HepG2 (cell line): ENCODE measurements around the gene CALML5. TPM values are rescaled to one million over a fixed set of nuclear protein-coding genes. Genes with fewer than 3 reads are reported as not detected.

ENCODE experiments used
- ATAC-seq: fragments of 200-7000 bp; cut with Tn5 transposase; 3 replicates; pipeline ENCODE4 v1.9.1; 2020; ENCODE audit warnings: mild to moderate bottlenecking, moderate library complexity
- BruUV-seq: library from RNA; stranded (reverse); fragments of 400-500 nt; replicated peaks from 2 replicates; lab custom pipeline; 2021; lab: Mats Ljungman, UMichigan
- CTCF ChIA-PET: fragments of 300-600 bp; formaldehyde crosslinking; extraction: SDS; loops from one replicate; lab custom pipeline; 2021; ENCODE audit warnings: low total read pairs, inconsistent platforms, low intra/inter-chr PET ratio; lab: Yijun Ruan, JAX
- POLR2A ChIA-PET: fragments of 350-600 bp; sonication (Branson Sonifier 250); formaldehyde crosslinking; loops from one replicate; lab custom pipeline; 2020; ENCODE audit warnings: antibody characterized with exemption, inconsistent platforms; lab: Yijun Ruan, JAX
- DNase-seq: peaks from one replicate; pipeline ENCODE4 v3.0.0-alpha.2; 2015; ENCODE audit warnings: low spot score
- FAIRE-seq: peaks from 3 replicates; lab custom pipeline; 2011; peaks lifted over from hg19 to GRCh38; lab: Jason Lieb, UNC
- H2AFZ ChIP-seq: one replicate; pipeline ENCODE4 v1.6.1; 2011; ENCODE audit warnings: low read length, inconsistent platforms
- H3K27ac ChIP-seq: fragments of 300-600 bp; 3 replicates; pipeline ENCODE4 v1.8.0; 2011; ENCODE audit warnings: mixed run types, mild to moderate bottlenecking, mixed read lengths, low read length, inconsistent platforms; ENCODE audit not compliant: insufficient read depth; ENCODE audit errors: extremely low read length
- H3K27me3 ChIP-seq, 2 experiments: fragments of 200-600 bp in 1 of 2; 2 replicates in 1 of 2; 3 replicates in 1 of 2; pipeline versions ENCODE4 v1.6.0 to v1.8.0; 2011; ENCODE audit warnings: low read length in 2 of 2, mild to moderate bottlenecking in 2 of 2, moderate library complexity in 2 of 2, inconsistent platforms in 1 of 2; ENCODE audit not compliant: insufficient read depth in 2 of 2, control insufficient read depth in 1 of 2
- H3K36me3 ChIP-seq, 2 experiments: fragments of 200-600 bp in 1 of 2; replicated peaks in 1 of 2; 2 replicates in 1 of 2; 3 replicates in 1 of 2; pipeline versions ENCODE4 v1.5.1 to v1.8.0; 2011; ENCODE audit warnings: low read length in 2 of 2, inconsistent platforms in 1 of 2; ENCODE audit not compliant: insufficient read depth in 2 of 2, control insufficient read depth in 1 of 2
- H3K4me1 ChIP-seq: 2 replicates; pipeline ENCODE4 v1.5.1; 2012; ENCODE audit warnings: low read length, inconsistent platforms; ENCODE audit not compliant: insufficient read depth
- H3K4me2 ChIP-seq: 2 replicates; pipeline ENCODE4 v1.6.0; 2011; ENCODE audit warnings: low read depth, low read length, inconsistent platforms
- H3K4me3 ChIP-seq, 3 experiments: fragments of 200-600 bp in 1 of 3; sonication (generic), shearing (Covaris generic) in 1 of 3; replicated peaks in 1 of 3; 2 replicates each; pipeline ENCODE4 v1.5.1; 2011 to 2016; ENCODE audit warnings: low read length in 3 of 3, inconsistent platforms in 2 of 3, low read depth in 2 of 3, mild to moderate bottlenecking in 2 of 3, control low read depth in 1 of 3, mixed read lengths in 1 of 3; ENCODE audit not compliant: insufficient read depth in 1 of 3
- H3K79me2 ChIP-seq: one replicate; pipeline ENCODE4 v1.6.1; 2011; ENCODE audit warnings: low read length, inconsistent platforms; ENCODE audit not compliant: insufficient read depth
- H3K9ac ChIP-seq: 2 replicates; pipeline ENCODE4 v1.6.0; 2011; ENCODE audit warnings: mild to moderate bottlenecking, low read depth, low read length, inconsistent platforms; ENCODE audit not compliant: insufficient read depth
- H3K9me3 ChIP-seq: 2 replicates; pipeline ENCODE4 v1.5.1; 2012; ENCODE audit warnings: mild to moderate bottlenecking, low read length
- H4K20me1 ChIP-seq: 2 replicates; pipeline ENCODE4 v1.6.0; 2011; ENCODE audit warnings: inconsistent platforms, mild to moderate bottlenecking, low read length, moderate library complexity; ENCODE audit not compliant: insufficient read depth
- MTF2 ChIP-seq: sonication (generic); formaldehyde crosslinking; IDR thresholded peaks from 2 replicates; pipeline ENCODE4 v1.5.0; 2020; ENCODE audit warnings: missing genetic modification reagents, borderline replicate concordance
- NFKB2 ChIP-seq: sonication (generic); formaldehyde crosslinking; IDR thresholded peaks from 2 replicates; pipeline ENCODE4 v1.4.0; 2020; ENCODE audit warnings: missing genetic modification reagents, borderline replicate concordance
- PPARG ChIP-seq: conservative IDR thresholded peaks from 2 replicates; pipeline ENCODE4 v1.6.1; 2016; ENCODE audit warnings: missing biosample characterization, missing genetic modification reagents
- SP5 ChIP-seq: IDR thresholded peaks from 2 replicates; pipeline ENCODE4 v1.6.1; 2016; ENCODE audit warnings: low read depth, borderline replicate concordance
- ZNF253 ChIP-seq: sonication (generic); formaldehyde crosslinking; IDR thresholded peaks from 2 replicates; pipeline ENCODE4 v1.8.0; 2022; ENCODE audit warnings: mild to moderate bottlenecking, missing genetic modification reagents, borderline replicate concordance
- ZNF3 ChIP-seq: IDR thresholded peaks from 2 replicates; pipeline ENCODE4 v1.7.0; 2017; ENCODE audit warnings: inconsistent platforms
- ZNF431 ChIP-seq: sonication (generic); formaldehyde crosslinking; IDR thresholded peaks from 2 replicates; pipeline ENCODE4 v1.9.0; 2022; ENCODE audit warnings: missing genetic modification reagents, low read depth, mild to moderate bottlenecking, borderline replicate concordance
- ZZZ3 ChIP-seq: sonication (generic); formaldehyde crosslinking; IDR thresholded peaks from 2 replicates; pipeline ENCODE4 v1.4.0; 2020; ENCODE audit warnings: missing genetic modification reagents, mild to moderate bottlenecking, borderline replicate concordance
- WGBS: methylation state at CpG from one replicate; pipeline ENCODE4 v1.1.6; 2017; ENCODE audit warnings: low lambda C conversion rate; 5-methylcytosine and 5-hydroxymethylcytosine counted together
- in situ Hi-C: cut with HindIII; loops from 2 replicates; pipeline ENCODE4 v1.10.0; 2017; ENCODE audit warnings: low pct_unique_long_range_greater_than_20kb; ENCODE audit not compliant: extremely low pct_ligation_motif_present
- intact Hi-C: fragments of 100-400 bp; cut with micrococcal nuclease; formaldehyde crosslinking; loops from one replicate; pipeline ENCODE4 v1.10.0; 2022; ENCODE audit not compliant: unreplicated experiment
- polyA plus RNA-seq, 8 experiments: library from polyadenylated mRNA; depleted of rRNA in 3 of 8; stranded (reverse) in 7 of 8; unstranded in 1 of 8; fragments of >200 nt; fragmentation: Illumina TruSeq in 4 of 8; extraction: Trizol in 4 of 8; gene quantifications; 2 replicates each; pipeline versions ENCODE4 v1.2.1 to v1.2.3, GENCODE V29; 2011 to 2016; ENCODE audit warnings: low read depth in 4 of 8, missing spikeins in 1 of 8, mixed read lengths in 1 of 8; ENCODE audit not compliant: insufficient read depth in 1 of 8
- total RNA-seq, 5 experiments: library from RNA; depleted of rRNA; stranded (reverse); fragments of >200 nt; fragmentation: Illumina TruSeq; extraction: Trizol; gene quantifications; 2 replicates each; pipeline ENCODE4 v1.2.3, GENCODE V29; 2016; ENCODE audit warnings: low read depth in 1 of 5
- TF ChIP-seq, protein P1 (sequence below), 2 experiments: fragments of 450-650 bp in 1 of 2; sonication (generic) in 1 of 2; formaldehyde crosslinking; IDR thresholded peaks; 2 replicates each; pipeline versions ENCODE4 v1.5.0 to v1.8.0; 2020 to 2022; ENCODE audit warnings: mild to moderate bottlenecking in 1 of 2, missing genetic modification reagents in 1 of 2
- TF ChIP-seq, protein P2 (sequence below): sonication (generic); formaldehyde crosslinking; IDR thresholded peaks from 2 replicates; pipeline ENCODE4 v1.9.0; 2022; ENCODE audit warnings: low read depth, missing genetic modification reagents
- TF ChIP-seq, protein P3 (sequence below): sonication (generic); formaldehyde crosslinking; IDR thresholded peaks from 2 replicates; pipeline ENCODE4 v1.8.0; 2022; ENCODE audit warnings: mild to moderate bottlenecking, missing genetic modification reagents; ENCODE audit not compliant: insufficient replicate concordance

CALML5 gene
- total and polyA plus RNA-seq, 2 of the 13 experiments (the other 11 are each of a cell fraction or from before 2014, with no cell fraction given): not detected

DNA sequence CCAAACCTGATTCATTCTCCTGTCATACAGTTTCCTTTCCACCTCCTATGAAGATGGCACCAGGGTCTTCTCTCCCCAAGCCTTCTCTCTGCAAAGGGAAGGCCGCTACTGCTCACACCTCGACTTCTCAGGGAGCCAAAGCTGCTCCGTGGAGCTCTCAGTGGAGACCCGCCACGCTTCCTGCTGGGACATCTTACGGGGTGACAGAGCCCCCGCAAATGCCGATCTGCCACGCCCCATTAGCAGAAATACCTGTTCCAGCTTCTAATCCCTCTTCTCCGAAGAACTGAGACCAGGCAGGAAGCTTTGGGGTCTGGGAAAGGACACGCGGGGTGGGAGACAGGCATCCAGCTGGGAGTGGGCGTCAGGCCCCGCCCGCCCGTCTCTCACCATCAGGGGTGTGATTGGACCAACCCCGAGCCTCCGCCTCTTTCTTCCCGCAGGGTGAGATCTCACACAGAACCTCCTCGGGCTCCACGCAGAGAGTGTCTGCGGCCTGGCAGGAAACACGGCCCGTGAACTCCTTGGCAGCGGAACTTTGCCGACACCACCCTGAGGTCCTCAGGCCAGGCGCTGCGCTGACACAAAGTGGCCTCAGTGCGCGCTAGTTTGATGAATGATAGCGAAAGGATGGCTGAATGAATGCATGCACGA, 12.0 kb upstream of the CALML5 start (continued):
- TF ChIP-seq, protein P1, sequence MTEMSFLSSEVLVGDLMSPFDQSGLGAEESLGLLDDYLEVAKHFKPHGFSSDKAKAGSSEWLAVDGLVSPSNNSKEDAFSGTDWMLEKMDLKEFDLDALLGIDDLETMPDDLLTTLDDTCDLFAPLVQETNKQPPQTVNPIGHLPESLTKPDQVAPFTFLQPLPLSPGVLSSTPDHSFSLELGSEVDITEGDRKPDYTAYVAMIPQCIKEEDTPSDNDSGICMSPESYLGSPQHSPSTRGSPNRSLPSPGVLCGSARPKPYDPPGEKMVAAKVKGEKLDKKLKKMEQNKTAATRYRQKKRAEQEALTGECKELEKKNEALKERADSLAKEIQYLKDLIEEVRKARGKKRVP (CRISPR knock-in tag; IDR thresholded peaks at IDR 0.05): no peak
- no peak for TF ChIP-seq ZNF431 (CRISPR knock-in tag)
- TF ChIP-seq ZZZ3 (CRISPR knock-in tag): no peak
- no peak for TF ChIP-seq SP5 (CRISPR knock-in tag)

DNA sequence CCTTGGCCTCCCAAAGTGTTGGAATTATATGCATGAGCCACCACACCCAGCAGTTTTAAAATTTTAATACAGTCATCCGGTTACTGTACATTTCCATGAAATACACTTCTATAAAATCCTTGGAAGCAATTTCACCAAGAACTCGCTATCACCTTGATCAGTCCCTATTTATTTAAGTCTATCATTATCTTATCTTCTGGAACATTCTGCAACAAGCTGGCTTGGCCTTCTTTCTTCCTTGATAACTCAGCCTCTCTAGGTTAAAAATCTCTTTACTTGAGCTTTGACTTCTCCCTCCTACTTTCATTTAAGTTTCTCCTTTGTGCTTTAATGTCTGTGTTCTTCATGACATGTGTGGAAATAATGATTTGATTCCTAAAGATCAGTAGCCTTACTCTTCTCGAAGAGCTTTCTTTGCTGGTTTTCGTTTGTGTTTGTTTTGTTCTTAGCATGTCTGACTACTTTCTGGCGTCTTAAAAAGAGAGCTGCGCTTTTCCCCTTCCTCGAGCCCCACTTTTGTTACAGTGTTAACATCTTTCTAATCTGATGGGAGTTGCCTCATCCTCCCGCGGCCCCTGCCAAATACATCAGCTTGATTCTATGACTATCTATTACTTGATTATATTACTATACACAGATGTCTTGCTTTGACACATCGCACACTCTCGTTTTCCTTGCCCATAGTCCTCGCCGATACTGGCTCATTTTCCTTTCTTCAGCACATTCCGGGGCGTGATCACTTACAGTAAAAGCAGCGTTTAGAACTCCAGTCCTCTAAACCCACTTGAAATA, 11.1 kb upstream of the CALML5 start:
- no peak overlapping the region for H3K9ac ChIP-seq
- no peak overlapping the region for H2AFZ ChIP-seq
- ChIA-PET POLR2A (interaction anchor here (1.1 kb wide), 1 partner anchor 64 kb away, joined by 3 read pairs; no protein-coding TSS in a partner anchor), CTCF (no interaction called here)
- DNase-seq (no peak), ATAC-seq (no peak), FAIRE-seq (no peak)
- no peaks in the 10 kb centered on the region for H3K36me3 ChIP-seq
- WGBS: 66% methylated on average over 16 of the region's 16 CpGs
- in situ Hi-C loops (no loop called here), intact Hi-C loops (loop anchor here (10.0 kb wide), 1 partner anchor 66 kb away; no protein-coding TSS in a partner anchor)
- no TSS peak for BruUV-seq
- no peaks in the 10 kb centered on the region for H3K79me2 ChIP-seq
- H3K27ac ChIP-seq: no peak overlapping the region
- peaks cover 30% of the 10 kb centered on the region for H3K4me1 ChIP-seq
- no peaks in the 10 kb centered on the region for H3K9me3 ChIP-seq
- no peaks in the 10 kb centered on the region for H4K20me1 ChIP-seq
- H3K27me3 ChIP-seq: peaks cover 8 to 32% of the 10 kb centered on the region in 2 experiments; a peak in 4 of 5 replicates
- no peak overlapping the region for H3K4me3 ChIP-seq
- TF ChIP-seq NFKB2 (CRISPR knock-in tag) (no peak), ZNF253 (no peak), MTF2 (no peak), ZNF3 (CRISPR knock-in tag) (no peak), PPARG (CRISPR knock-in tag) (no peak)
- TF ChIP-seq, protein P2, sequence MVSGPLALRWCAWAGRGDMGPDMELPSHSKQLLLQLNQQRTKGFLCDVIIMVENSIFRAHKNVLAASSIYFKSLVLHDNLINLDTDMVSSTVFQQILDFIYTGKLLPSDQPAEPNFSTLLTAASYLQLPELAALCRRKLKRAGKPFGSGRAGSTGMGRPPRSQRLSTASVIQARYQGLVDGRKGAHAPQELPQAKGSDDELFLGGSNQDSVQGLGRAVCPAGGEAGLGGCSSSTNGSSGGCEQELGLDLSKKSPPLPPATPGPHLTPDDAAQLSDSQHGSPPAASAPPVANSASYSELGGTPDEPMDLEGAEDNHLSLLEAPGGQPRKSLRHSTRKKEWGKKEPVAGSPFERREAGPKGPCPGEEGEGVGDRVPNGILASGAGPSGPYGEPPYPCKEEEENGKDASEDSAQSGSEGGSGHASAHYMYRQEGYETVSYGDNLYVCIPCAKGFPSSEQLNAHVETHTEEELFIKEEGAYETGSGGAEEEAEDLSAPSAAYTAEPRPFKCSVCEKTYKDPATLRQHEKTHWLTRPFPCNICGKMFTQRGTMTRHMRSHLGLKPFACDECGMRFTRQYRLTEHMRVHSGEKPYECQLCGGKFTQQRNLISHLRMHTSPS (CRISPR knock-in tag): no peak
- TF ChIP-seq, protein P3, sequence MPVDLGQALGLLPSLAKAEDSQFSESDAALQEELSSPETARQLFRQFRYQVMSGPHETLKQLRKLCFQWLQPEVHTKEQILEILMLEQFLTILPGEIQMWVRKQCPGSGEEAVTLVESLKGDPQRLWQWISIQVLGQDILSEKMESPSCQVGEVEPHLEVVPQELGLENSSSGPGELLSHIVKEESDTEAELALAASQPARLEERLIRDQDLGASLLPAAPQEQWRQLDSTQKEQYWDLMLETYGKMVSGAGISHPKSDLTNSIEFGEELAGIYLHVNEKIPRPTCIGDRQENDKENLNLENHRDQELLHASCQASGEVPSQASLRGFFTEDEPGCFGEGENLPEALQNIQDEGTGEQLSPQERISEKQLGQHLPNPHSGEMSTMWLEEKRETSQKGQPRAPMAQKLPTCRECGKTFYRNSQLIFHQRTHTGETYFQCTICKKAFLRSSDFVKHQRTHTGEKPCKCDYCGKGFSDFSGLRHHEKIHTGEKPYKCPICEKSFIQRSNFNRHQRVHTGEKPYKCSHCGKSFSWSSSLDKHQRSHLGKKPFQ (CRISPR knock-in tag): no peak
- no peak overlapping the region for H3K4me2 ChIP-seq
